ENCODE data around the gene RIC3.

RIC3 gene

GRCh38 chr11:8089791-8090510, 78.9 kb downstream of the RIC3 start:
- no peaks in the 10 kb centered on the region for H3K36me3 Mint-ChIP-seq
- H3K4me3 Mint-ChIP-seq = no peak overlapping the region
- H3K27me3 Mint-ChIP-seq = peaks cover 4% of the 10 kb centered on the region
- no peaks in the 10 kb centered on the region for H3K9me3 Mint-ChIP-seq
- H3K27ac Mint-ChIP-seq = no peak overlapping the region
- H3K4me1 Mint-ChIP-seq = no peaks in the 10 kb centered on the region

- Mint-ChIP-seq H3K9me3 (no peaks in the 10 kb centered on the region), H3K36me3 (no peaks in the 10 kb centered on the region), H3K27me3 (peaks cover 18% of the 10 kb centered on the region)
These were observed 81.1 kb downstream of the RIC3 start for GRCh38 chr11:8087756-8088155.

GRCh38 chr11:8087185-8087584, 81.6 kb downstream of the RIC3 start:
- Mint-ChIP-seq H3K4me1 (no peaks in the 10 kb centered on the region), H3K36me3 (no peaks in the 10 kb centered on the region), H3K27me3 (peaks cover 24% of the 10 kb centered on the region), H3K27ac (no peak overlapping the region), H3K9me3 (no peaks in the 10 kb centered on the region), H3K4me3 (no peak overlapping the region)

More at GRCh38 chr11:8087756-8088155, 81.1 kb downstream of the RIC3 start:
- Mint-ChIP-seq H3K27ac (no peak overlapping the region), H3K4me3 (no peak overlapping the region), H3K4me1 (no peaks in the 10 kb centered on the region)

GRCh38 chr11:8086571-8086970, 82.3 kb downstream of the RIC3 start:
- Mint-ChIP-seq H3K36me3 (no peaks in the 10 kb centered on the region), H3K27me3 (peaks cover 29% of the 10 kb centered on the region), H3K9me3 (no peaks in the 10 kb centered on the region), H3K4me3 (no peak overlapping the region), H3K4me1 (no peaks in the 10 kb centered on the region), H3K27ac (no peak overlapping the region)

- Mint-ChIP-seq H3K9me3 (no peaks in the 10 kb centered on the region), H3K4me3 (no peak overlapping the region), H3K27ac (no peak overlapping the region), H3K4me1 (no peaks in the 10 kb centered on the region), H3K36me3 (no peaks in the 10 kb centered on the region), H3K27me3 (peaks cover 29% of the 10 kb centered on the region)
These were observed 82.8 kb downstream of the RIC3 start for GRCh38 chr11:8086001-8086479.

- peaks cover 34% of the 10 kb centered on the region for H3K27me3 Mint-ChIP-seq
These were observed 83.7 kb downstream of the RIC3 start for GRCh38 chr11:8085011-8085645.

GRCh38 chr11:8084352-8084751, 84.5 kb downstream of the RIC3 start:
- Mint-ChIP-seq H3K27ac (no peak overlapping the region), H3K4me1 (no peaks in the 10 kb centered on the region), H3K9me3 (no peaks in the 10 kb centered on the region), H3K4me3 (no peak overlapping the region), H3K27me3 (peaks cover 38% of the 10 kb centered on the region), H3K36me3 (no peaks in the 10 kb centered on the region)

More at GRCh38 chr11:8085011-8085645, 83.7 kb downstream of the RIC3 start:
- Mint-ChIP-seq H3K36me3 (no peaks in the 10 kb centered on the region), H3K4me1 (no peaks in the 10 kb centered on the region), H3K9me3 (no peaks in the 10 kb centered on the region), H3K27ac (no peak overlapping the region), H3K4me3 (no peak overlapping the region)

- Mint-ChIP-seq H3K27ac (no peak overlapping the region), H3K27me3 (peaks cover 38% of the 10 kb centered on the region), H3K36me3 (no peaks in the 10 kb centered on the region), H3K9me3 (no peaks in the 10 kb centered on the region), H3K4me1 (no peaks in the 10 kb centered on the region), H3K4me3 (no peak overlapping the region)
These were observed 84.9 kb downstream of the RIC3 start for GRCh38 chr11:8083871-8084281.

GRCh38 chr11:8083088-8083395, 85.8 kb downstream of the RIC3 start:
- Mint-ChIP-seq H3K4me3 (no peak overlapping the region), H3K27ac (no peak overlapping the region), H3K36me3 (no peaks in the 10 kb centered on the region), H3K9me3 (no peaks in the 10 kb centered on the region), H3K4me1 (no peaks in the 10 kb centered on the region), H3K27me3 (peaks cover 38% of the 10 kb centered on the region)

- Mint-ChIP-seq H3K4me3 (peak overlapping the region; percentile 53), H3K27me3 (peaks cover 38% of the 10 kb centered on the region), H3K27ac (no peak overlapping the region)
These were observed 86.3 kb downstream of the RIC3 start for GRCh38 chr11:8082391-8083087.

GRCh38 chr11:8081591-8082250, 87.1 kb downstream of the RIC3 start:
- no peak overlapping the region for H3K27ac Mint-ChIP-seq
- H3K36me3 Mint-ChIP-seq = no peaks in the 10 kb centered on the region
- peaks cover 38% of the 10 kb centered on the region for H3K27me3 Mint-ChIP-seq
- no peaks in the 10 kb centered on the region for H3K4me1 Mint-ChIP-seq
- no peaks in the 10 kb centered on the region for H3K9me3 Mint-ChIP-seq
- H3K4me3 Mint-ChIP-seq = peak overlapping the region; percentile 53

More at GRCh38 chr11:8082391-8083087, 86.3 kb downstream of the RIC3 start:
- Mint-ChIP-seq H3K9me3 (no peaks in the 10 kb centered on the region), H3K36me3 (no peaks in the 10 kb centered on the region), H3K4me1 (no peaks in the 10 kb centered on the region)

- Mint-ChIP-seq H3K4me1 (no peaks in the 10 kb centered on the region), H3K4me3 (peak within 1 kb of the TSS; percentile 67), H3K36me3 (no peaks in the 10 kb centered on the region), H3K27ac (no peak within 1 kb of the TSS), H3K9me3 (no peaks in the 10 kb centered on the region), H3K27me3 (peaks cover 38% of the 10 kb centered on the region)
These were observed 87.9 kb downstream of the RIC3 start, which contains the start of gene TUB for GRCh38 chr11:8080674-8081590. TUB (plus strand) TSS chr11:8081211; CDS start chr11:8081511, 300 bp downstream.

GRCh38 chr11:8080069-8080670, 88.7 kb downstream of the RIC3 start:
- H3K4me1 Mint-ChIP-seq = no peaks in the 10 kb centered on the region
- H3K9me3 Mint-ChIP-seq = no peaks in the 10 kb centered on the region
- peaks cover 37% of the 10 kb centered on the region for H3K27me3 Mint-ChIP-seq
- H3K36me3 Mint-ChIP-seq = no peaks in the 10 kb centered on the region
- peak overlapping the region; percentile 67 for H3K4me3 Mint-ChIP-seq
- no peak overlapping the region for H3K27ac Mint-ChIP-seq

- Mint-ChIP-seq H3K4me3 (peak overlapping the region; percentile 3), H3K27me3 (peaks cover 34% of the 10 kb centered on the region), H3K4me1 (no peaks in the 10 kb centered on the region), H3K36me3 (no peaks in the 10 kb centered on the region), H3K9me3 (no peaks in the 10 kb centered on the region), H3K27ac (no peak overlapping the region)
These were observed 89.6 kb downstream of the RIC3 start for GRCh38 chr11:8079111-8079675.
